Activated naive CD4-positive, alpha-beta T cell treated with anti-CD3 and anti-CD28 coated beads, Interleukin-2, amount 50 U/mL, for 16 hours (primary cell): Measurements from ENCODE around the gene SELENOO.

ENCODE experiments used
- DNase-seq: peaks from one replicate; pipeline ENCODE4 v3.0.0-alpha.2; 2020

The SELENOO gene

GRCh38 chr22:50218153-50218995 lies 17.6 kb downstream of the SELENOO start:
- no peak for DNase-seq

GRCh38 chr22:50218996-50219727 lies 18.4 kb downstream of the SELENOO start:
- DNase-seq = no peak

- no peak for DNase-seq
These were observed 19.2 kb downstream of the SELENOO start for GRCh38 chr22:50219800-50220602.

- DNase-seq = no peak
These were observed 20.0 kb downstream of the SELENOO start for GRCh38 chr22:50220603-50221409.

GRCh38 chr22:50221410-50222300 lies 20.8 kb downstream of the SELENOO start:
- no peak for DNase-seq

- no peak for DNase-seq
These were observed 21.7 kb downstream of the SELENOO start for GRCh38 chr22:50222508-50222907.

GRCh38 chr22:50224071-50224470 lies 23.3 kb downstream of the SELENOO start:
- no peak for DNase-seq

GRCh38 chr22:50225200-50225969 lies 24.6 kb downstream of the SELENOO start:
- no peak for DNase-seq

- no peak for DNase-seq
These were observed 25.5 kb downstream of the SELENOO start for GRCh38 chr22:50226063-50226874.

GRCh38 chr22:50226875-50227165 lies 26.0 kb downstream of the SELENOO start:
- DNase-seq = no peak

GRCh38 chr22:50227579-50228215 lies 26.9 kb downstream of the SELENOO start:
- DNase-seq = no peak

- no peak for DNase-seq
These were observed 27.6 kb downstream of the SELENOO start for GRCh38 chr22:50228366-50228765.

GRCh38 chr22:50229370-50229769 lies 28.6 kb downstream of the SELENOO start:
- DNase-seq = no peak

GRCh38 chr22:50232481-50233151 lies 31.8 kb downstream of the SELENOO start:
- no peak for DNase-seq

GRCh38 chr22:50233223-50233622 lies 32.4 kb downstream of the SELENOO start:
- DNase-seq = no peak

GRCh38 chr22:50236731-50237409 lies 36.1 kb downstream of the SELENOO start:
- DNase-seq = no peak

- DNase-seq = no peak
These were observed 37.9 kb downstream of the SELENOO start for GRCh38 chr22:50238755-50239154.

GRCh38 chr22:50242406-50242949 lies 41.7 kb downstream of the SELENOO start:
- DNase-seq = no peak
